Heart left ventricle (tissue), 13 donors: ENCODE results near the gene DRD2.

Source experiments
- CTCF ChIP-seq, 12 donors: fragments of 200-600 bp; sonication (generic) in 4 of 12; IDR thresholded peaks; one replicate each; pipeline versions ENCODE4 v1.5.0 to v1.8.0; 2018 to 2022; ENCODE audit warnings: antibody characterized with exemption in 12 of 12, mild to moderate bottlenecking in 5 of 12
- POLR2A ChIP-seq, 2 donors: fragments of 450-650 bp; IDR thresholded peaks; one replicate each; pipeline ENCODE4 v1.6.1; 2017; ENCODE audit warnings: antibody characterized with exemption in 2 of 2, mild to moderate bottlenecking in 2 of 2, moderate library complexity in 2 of 2
- donor health status: ischemic (EF 13 %, LVEDD 7.1; RV severe dilation, severe dysfunction).
- donor health status: DM: no; HTN: yes; CAD: no.
- donor health status: DM: no; HTN: no; CAD: no.
- donor health status: ischemic (EF 25% LVEDD 6.9; RV normal size, moderate dysfunction).
- donor health status: ischemic (EF 25% LVEDD 5.7; RV mildly dilated, moderate dysfunction).
- donor health status: ischemic (EF 35%, LVEDD 5.7; RV mildly dilated, moderate dysfunction).
- donor health status: nonischemic (EF 11% LVEDD 7.7; RV severe dilation, severe dysfunction).
- donor health status: DM: yes; HTN: yes; CAD: no.
- donor health status: PGD.
- donor health status: ischemic (EF 29% LVEDD 5.4; RV normal size, mild dysfunction).
- donor health status: nonischemic (EF 23%, LVEDD 6.1; RV moderate dilation, normal function).

- TF ChIP-seq CTCF (IDR thresholded peaks at IDR 0.05) (no peak), POLR2A (IDR thresholded peaks at IDR 0.05) (no peak)
Measured at GRCh38 chr11:113396690-113397089, 78.5 kb downstream of the DRD2 start.
